Body of pancreas (tissue), 4 donors: Measurements from ENCODE around the gene PDZD2.

Experiments used
- CTCF ChIP-seq, 7 experiments: fragments of 450-650 bp in 4 of 7; fragments of 200-600 bp in 3 of 7; sonication (generic) in 3 of 7; IDR thresholded peaks; one replicate each; pipeline ENCODE4 v1.5.1; 2016 to 2019; ENCODE audit warnings: antibody characterized with exemption in 7 of 7
- POLR2A ChIP-seq, 3 donors: fragments of 450-650 bp; IDR thresholded peaks; one replicate each; pipeline ENCODE4 v1.6.1; 2016; ENCODE audit warnings: antibody characterized with exemption in 3 of 3, mild to moderate bottlenecking in 2 of 3

DNA sequence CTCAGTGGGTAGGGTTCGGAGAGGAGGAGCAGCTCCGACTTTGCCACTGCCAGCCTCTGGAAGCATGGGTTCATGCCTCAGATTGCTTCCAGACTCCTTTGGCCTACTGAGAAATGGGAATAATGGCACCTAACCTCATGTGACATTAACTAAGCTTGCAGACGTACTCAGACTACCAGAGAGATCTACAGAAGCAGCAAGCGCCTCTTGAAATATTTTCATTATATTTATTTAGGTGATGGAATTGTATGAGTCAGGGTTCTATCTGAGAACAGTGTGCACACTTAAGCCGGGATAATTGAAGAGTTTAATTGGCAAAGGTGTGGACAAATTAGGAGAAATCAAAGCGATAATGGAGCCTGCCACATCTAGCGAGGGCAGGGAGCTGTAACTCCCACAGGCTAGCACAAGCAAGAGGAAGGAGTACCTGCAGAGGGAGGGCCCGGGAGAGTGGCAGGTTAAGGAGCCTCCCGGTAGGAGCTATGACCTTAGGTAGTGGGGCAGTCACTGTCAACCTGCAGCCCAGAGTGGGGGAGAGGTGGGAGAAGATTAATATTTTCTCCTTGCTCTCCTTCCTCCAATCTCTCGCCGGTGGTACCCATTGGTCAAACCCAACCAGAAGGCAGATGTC, 12.2 kb upstream of the PDZD2 start:
- TF ChIP-seq CTCF (IDR thresholded peaks at IDR 0.05) (no peak), POLR2A (IDR thresholded peaks at IDR 0.05) (no peak)
